Heart left ventricle (tissue), 16 donors: Measurements from ENCODE around the gene PHLPP1. TPM values are rescaled to one million over a fixed set of nuclear protein-coding genes. Genes with fewer than 3 reads are reported as not detected.
A peak's percentile ranks its signal among the peaks of the same experiment; 100 is the strongest.

Source experiments
- ATAC-seq, 4 donors: fragments of 200-7000 bp; cut with Tn5 transposase; one replicate each; pipeline ENCODE4 v1.9.1; 2020 to 2022; ENCODE audit warnings: moderate library complexity in 4 of 4, mild to moderate bottlenecking in 3 of 4, moderate number of reproducible peaks in 1 of 4
- DNase-seq, 5 donors: peaks; one replicate each; pipeline ENCODE4 v3.0.0-alpha.2; 2020
- H3K27ac ChIP-seq, 12 donors: fragments of 200-600 bp; sonication (generic) in 4 of 12; one replicate each; pipeline versions ENCODE4 v1.5.0 to v1.8.0; 2016 to 2022; ENCODE audit warnings: mild to moderate bottlenecking in 2 of 12
- H3K27me3 ChIP-seq, 9 donors: fragments of 200-600 bp; sonication (generic) in 2 of 9; one replicate each; pipeline versions ENCODE4 v1.5.1 to v1.8.0; 2016 to 2022; ENCODE audit warnings: mild to moderate bottlenecking in 3 of 9
- H3K36me3 ChIP-seq, 9 donors: fragments of 200-600 bp; sonication (generic) in 2 of 9; one replicate each; pipeline versions ENCODE4 v1.5.0 to v1.8.0; 2018 to 2022; ENCODE audit warnings: mild to moderate bottlenecking in 2 of 9
- H3K4me1 ChIP-seq, 12 donors: fragments of 200-600 bp; sonication (generic) in 4 of 12; one replicate each; pipeline versions ENCODE4 v1.5.0 to v1.8.0; 2016 to 2022; ENCODE audit warnings: mild to moderate bottlenecking in 3 of 12
- H3K4me3 ChIP-seq, 12 donors: fragments of 200-600 bp; sonication (generic) in 4 of 12; one replicate each; pipeline versions ENCODE4 v1.5.0 to v1.8.0; 2017 to 2022; ENCODE audit warnings: mild to moderate bottlenecking in 9 of 12, moderate library complexity in 4 of 12
- H3K9me3 ChIP-seq, 12 donors: fragments of 200-600 bp; sonication (generic) in 4 of 12; one replicate each; pipeline versions ENCODE4 v1.5.0 to v1.8.0; 2016 to 2022; ENCODE audit warnings: mild to moderate bottlenecking in 1 of 12
- CTCF ChIP-seq, 12 donors: fragments of 200-600 bp; sonication (generic) in 4 of 12; IDR thresholded peaks; one replicate each; pipeline versions ENCODE4 v1.5.0 to v1.8.0; 2018 to 2022; ENCODE audit warnings: antibody characterized with exemption in 12 of 12, mild to moderate bottlenecking in 5 of 12
- POLR2A ChIP-seq, 2 donors: fragments of 450-650 bp; IDR thresholded peaks; one replicate each; pipeline ENCODE4 v1.6.1; 2017; ENCODE audit warnings: antibody characterized with exemption in 2 of 2, mild to moderate bottlenecking in 2 of 2, moderate library complexity in 2 of 2
- WGBS, 4 donors: extraction: QIAGEN DNeasy Blood & Tissue Kit in 2 of 4; methylation state at CpG; one replicate each; pipeline versions ENCODE4 v1.1.5 to v1.1.7; 2013 to 2018; 5-methylcytosine and 5-hydroxymethylcytosine counted together
- intact Hi-C, 10 donors: fragments of 100-400 bp; cut with DNase I; formaldehyde crosslinking; loops; one replicate each; pipeline versions ENCODE4 v1.11.1 to v1.14.2; 2022
- polyA plus RNA-seq, 2 donors: library from polyadenylated mRNA; stranded (reverse); fragments of 200-250 nt; gene quantifications; one replicate each; pipeline ENCODE4 v1.2.3, GENCODE V29; 2013
- total RNA-seq, 9 donors: library from RNA; depleted of rRNA in 2 of 9; stranded (reverse); fragments of >200 nt in 2 of 9; fragmentation: NEBNext Ultra II Directional in 3 of 9; extraction: Animal tissue kit (Norgen Biotek cat#: 25700) in 3 of 9; gene quantifications; one replicate each; pipeline versions ENCODE4 v1.1.0 to v1.2.4, GENCODE V29; 2016 to 2023
- donor health status: ischemic (EF 13 %, LVEDD 7.1; RV severe dilation, severe dysfunction).
- donor health status: healthy with polysubstance abuse.
- donor health status: DM: no; HTN: yes; CAD: no.
- donor health status: DM: no; HTN: no; CAD: no.
- donor health status: ischemic (EF 25% LVEDD 6.9; RV normal size, moderate dysfunction).
- donor health status: ischemic (EF 25% LVEDD 5.7; RV mildly dilated, moderate dysfunction).
- donor health status: healthy.
- donor health status: DM: yes; HTN: yes; CAD: no.
- donor health status: ischemic (EF 35%, LVEDD 5.7; RV mildly dilated, moderate dysfunction).
- donor health status: nonischemic (EF 11% LVEDD 7.7; RV severe dilation, severe dysfunction).
- donor health status: DM: yes; HTN: yes; CAD: no.
- donor health status: PGD.
- donor health status: ischemic (EF 29% LVEDD 5.4; RV normal size, mild dysfunction).
- donor health status: nonischemic (EF 23%, LVEDD 6.1; RV moderate dilation, normal function).

The PHLPP1 gene
- total and polyA plus RNA-seq, 11 donors: 1.7 to 11.1 (median 6.2) TPM

GRCh38 chr18:62710417-62710816 lies 4.9 kb upstream of the PHLPP1 start:
- Histone ChIP-seq H3K27me3 (no peaks in the 10 kb centered on the region), H3K4me3 (no peak overlapping the region), H3K9me3 (no peaks in the 10 kb centered on the region), H3K36me3 (no peaks in the 10 kb centered on the region), H3K27ac (no peak overlapping the region), H3K4me1 (peaks cover 0 to 4% (median 3%) of the 10 kb centered on the region in 12 donors)
- ATAC-seq: no peak
- intact Hi-C loops: loop anchor here (5.0 to 10.0 kb wide), 11 partner anchors 86 to 714 kb away; partner anchors contain the start of genes PIGN (in 2 of the 10), RELCH (in 2 of the 10), VPS4B (in 2 of the 10) and ZCCHC2 (in 1 of the 10)
- DNase-seq: no peak
- no peak for TF ChIP-seq CTCF (IDR thresholded peaks at IDR 0.05)
- TF ChIP-seq POLR2A (IDR thresholded peaks at IDR 0.05): no peak

GRCh38 chr18:62711781-62712180 lies 3.6 kb upstream of the PHLPP1 start:
- intact Hi-C loops: loop anchor here (5.0 to 10.0 kb wide), 11 partner anchors 87 to 713 kb away; partner anchors contain the start of genes PIGN (in 2 of the 10), RELCH (in 2 of the 10), VPS4B (in 2 of the 10) and ZCCHC2 (in 1 of the 10)
- WGBS, 4 donors: 94 to 99% (median 98%) methylated on average over 13 of the region's 13 CpGs
- no peak for ATAC-seq

GRCh38 chr18:62713651-62714247 lies 1.6 kb upstream of the PHLPP1 start:
- Histone ChIP-seq H3K27ac (no peak overlapping the region), H3K4me3 (no peak overlapping the region), H3K36me3 (no peaks in the 10 kb centered on the region), H3K27me3 (no peaks in the 10 kb centered on the region), H3K4me1 (peaks cover 0 to 24% (median 7%) of the 10 kb centered on the region in 12 donors), H3K9me3 (no peaks in the 10 kb centered on the region)
- WGBS, 4 donors: 88 to 90% (median 90%) methylated on average over 17 of the region's 17 CpGs
- TF ChIP-seq POLR2A (IDR thresholded peaks at IDR 0.05) (no peak), CTCF (IDR thresholded peaks at IDR 0.05) (no peak)
- intact Hi-C loops: loop anchor here (1.0 to 10.0 kb wide), 15 partner anchors 89 to 711 kb away; partner anchors contain the start of genes PIGN (in 2 of the 10), RELCH (in 2 of the 10), VPS4B (in 2 of the 10) and ZCCHC2 (in 1 of the 10)
- no peak for DNase-seq
- no peak for ATAC-seq

More at GRCh38 chr18:62711781-62712180, 3.6 kb upstream of the PHLPP1 start:
- TF ChIP-seq CTCF (IDR thresholded peaks at IDR 0.05) (no peak), POLR2A (IDR thresholded peaks at IDR 0.05) (no peak)
- no peaks in the 10 kb centered on the region for H3K9me3 ChIP-seq
- H3K27me3 ChIP-seq: no peaks in the 10 kb centered on the region
- H3K36me3 ChIP-seq: no peaks in the 10 kb centered on the region
- no peak overlapping the region for H3K4me3 ChIP-seq
- no peak for DNase-seq
- H3K27ac ChIP-seq: no peak overlapping the region
- H3K4me1 ChIP-seq: peaks cover 0 to 6% (median 3%) of the 10 kb centered on the region in 12 donors

GRCh38 chr18:62714671-62715435 lies 488 bp upstream of the PHLPP1 start:
- H3K36me3 ChIP-seq: no peaks in the 10 kb centered on the region
- peak overlapping the region; percentile 66 to 98 (median 91) for H3K27ac ChIP-seq
- H3K4me3 ChIP-seq: peak overlapping the region; percentile 56 to 88 (median 76)
- H3K4me1 ChIP-seq: peaks cover 0 to 35% (median 17%) of the 10 kb centered on the region in 12 donors
- intact Hi-C loops: loop anchor here (1.0 to 10.0 kb wide), 23 partner anchors 82 to 710 kb away; partner anchors contain the start of genes ZCCHC2 (in 3 of the 10), PIGN (in 2 of the 10), RELCH (in 2 of the 10) and VPS4B (in 2 of the 10)
- H3K9me3 ChIP-seq: no peaks in the 10 kb centered on the region
- WGBS, 4 donors: 2 to 5% (median 3%) methylated on average over 16 to 50 of the region's 50 CpGs
- H3K27me3 ChIP-seq: no peaks in the 10 kb centered on the region
- TF ChIP-seq POLR2A (IDR thresholded peaks at IDR 0.05) (no peak), CTCF (IDR thresholded peaks at IDR 0.05) (peak; percentile 65 to 95 (median 84))
- DNase-seq (peak; percentile 100), ATAC-seq (peak; percentile 96 to 99 (median 99))
